8988T (cell line): ENCODE results near the gene YIF1A.

Experiments
- DNase-seq: peaks from one replicate; pipeline ENCODE4 v3.0.0; 2011

Gene YIF1A

DNA sequence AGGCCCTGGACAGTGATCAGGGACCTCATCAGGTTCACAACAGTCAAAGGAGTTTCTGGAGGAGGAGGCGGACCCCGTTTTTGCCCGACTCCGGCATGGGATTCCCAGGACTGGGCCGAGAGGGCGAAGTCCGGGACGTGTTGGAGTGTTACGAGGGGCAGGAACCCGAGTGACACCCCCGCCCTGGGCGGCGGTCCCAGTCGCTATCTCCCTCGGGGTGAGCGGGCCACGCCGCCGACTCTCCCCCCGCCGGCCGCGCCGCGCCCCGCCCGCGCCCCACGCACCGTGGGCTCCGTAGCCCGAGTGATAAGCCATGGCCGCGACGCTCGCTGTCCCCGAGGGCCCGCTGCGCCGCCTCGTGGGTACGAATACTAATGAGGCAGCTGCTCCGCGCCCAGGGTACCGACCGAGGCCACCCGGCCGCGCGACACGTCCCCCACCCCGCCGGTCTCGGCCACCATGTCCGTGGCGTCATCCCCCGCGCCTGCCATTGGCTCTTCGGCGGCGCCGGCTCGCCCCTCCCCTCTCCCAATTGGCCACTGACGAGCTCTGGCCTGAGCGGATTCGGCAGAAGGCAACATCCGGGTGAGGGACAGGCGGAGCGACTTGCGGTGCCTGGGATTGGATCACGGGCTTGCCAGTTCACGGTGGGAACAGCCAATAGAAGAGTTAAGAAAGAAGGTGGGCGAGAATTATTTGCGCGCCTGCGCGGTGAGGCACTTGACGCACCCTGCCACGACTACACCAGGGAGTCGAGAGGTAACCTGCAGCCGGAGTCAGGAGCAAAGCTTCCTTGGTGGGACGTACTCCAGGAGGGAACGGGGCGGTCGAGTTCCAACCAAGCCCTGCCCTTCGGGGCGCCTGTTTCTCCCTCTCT is at the start of gene YIF1A:
TSS of gene YIF1A (minus strand) at position 473 of the 877 bp plus-strand sequence. CDS start at position 315, 158 bp downstream.
- peak; percentile 100 for DNase-seq

- peak; percentile 42 for DNase-seq
These were observed 48.4 kb upstream of the YIF1A start for GRCh38 chr11:66337103-66337899.

- DNase-seq: peak; percentile 99
These were observed 47.5 kb upstream of the YIF1A start, which contains the start of gene RIN1 for GRCh38 chr11:66336234-66337102. Gene RIN1, minus strand, starts transcription at chr11:66336434. Its CDS starts 32 bp downstream, at chr11:66336402.

DNA sequence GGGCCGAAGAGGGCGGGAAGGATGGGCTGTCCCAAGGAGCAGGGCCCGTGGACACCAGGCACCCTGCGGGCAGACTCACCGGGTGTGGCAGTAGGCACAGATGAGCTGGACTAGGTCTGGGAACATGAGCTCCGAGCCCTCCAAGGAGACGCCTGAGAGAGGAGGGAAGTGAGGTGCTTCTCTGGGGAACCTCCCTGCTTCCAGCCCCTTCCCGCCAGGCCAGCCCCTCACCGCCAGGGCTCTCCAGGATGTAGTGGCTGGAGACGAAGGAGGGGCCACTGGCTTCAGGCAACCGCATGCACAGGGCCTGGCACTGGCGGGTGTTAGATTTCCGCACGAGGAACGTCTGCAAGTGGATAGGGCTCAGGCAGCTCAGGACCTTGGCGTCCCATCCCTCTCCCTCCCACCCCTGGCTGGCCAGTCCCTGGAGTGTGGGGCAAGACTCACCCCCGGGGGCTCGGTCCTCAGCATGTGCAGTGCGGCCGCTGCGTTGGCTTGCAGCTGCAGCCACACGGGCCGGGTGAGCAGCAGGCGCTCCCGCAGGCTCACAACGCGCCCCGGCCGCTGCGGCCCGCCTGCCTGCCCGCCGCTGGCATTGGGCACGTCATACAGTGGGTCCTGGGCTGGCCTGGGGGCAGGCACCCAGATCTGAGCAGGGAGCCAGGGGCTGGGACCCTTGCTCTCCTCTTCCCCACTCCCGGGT is 46.7 kb upstream of the YIF1A start:
- peak; percentile 85 for DNase-seq

GRCh38 chr11:66334605-66335442 is 45.9 kb upstream of the YIF1A start:
- DNase-seq: peak; percentile 26

DNA sequence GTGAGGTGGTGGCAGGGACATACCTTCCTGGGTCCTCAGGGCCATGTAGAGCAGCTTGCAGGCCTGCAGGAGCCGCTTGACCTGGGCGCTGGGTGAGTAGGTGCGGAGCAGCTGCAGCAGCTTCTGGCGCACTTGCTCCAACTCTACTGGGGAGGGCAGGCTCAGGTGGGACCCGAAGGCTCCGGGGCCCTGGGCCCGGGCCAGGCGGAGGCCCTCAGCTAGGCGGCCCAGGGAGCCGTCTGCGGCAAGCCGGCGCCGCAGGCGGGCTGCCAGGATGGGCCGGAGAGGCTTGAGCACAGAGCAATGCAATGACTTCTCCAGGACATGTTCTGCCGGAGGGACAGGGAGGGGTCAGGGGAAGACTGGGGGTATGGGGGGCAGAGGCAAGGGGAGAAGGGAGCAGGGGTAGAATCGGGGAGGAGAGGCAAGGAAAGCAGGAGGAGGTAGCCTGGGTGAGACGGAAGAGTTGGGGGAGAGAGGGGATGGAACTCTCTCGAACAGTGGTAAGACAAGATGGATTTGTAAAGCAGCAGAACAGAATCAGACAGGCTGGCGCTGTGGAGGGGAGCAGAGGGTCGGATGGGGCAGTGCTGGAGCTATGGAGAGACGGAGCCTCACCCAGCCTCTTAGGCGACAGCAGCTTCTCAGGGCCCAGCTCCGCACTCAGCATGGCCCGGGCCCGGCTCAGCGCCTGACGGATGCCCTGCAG is 45.1 kb upstream of the YIF1A start:
- DNase-seq: peak; percentile 33

DNA sequence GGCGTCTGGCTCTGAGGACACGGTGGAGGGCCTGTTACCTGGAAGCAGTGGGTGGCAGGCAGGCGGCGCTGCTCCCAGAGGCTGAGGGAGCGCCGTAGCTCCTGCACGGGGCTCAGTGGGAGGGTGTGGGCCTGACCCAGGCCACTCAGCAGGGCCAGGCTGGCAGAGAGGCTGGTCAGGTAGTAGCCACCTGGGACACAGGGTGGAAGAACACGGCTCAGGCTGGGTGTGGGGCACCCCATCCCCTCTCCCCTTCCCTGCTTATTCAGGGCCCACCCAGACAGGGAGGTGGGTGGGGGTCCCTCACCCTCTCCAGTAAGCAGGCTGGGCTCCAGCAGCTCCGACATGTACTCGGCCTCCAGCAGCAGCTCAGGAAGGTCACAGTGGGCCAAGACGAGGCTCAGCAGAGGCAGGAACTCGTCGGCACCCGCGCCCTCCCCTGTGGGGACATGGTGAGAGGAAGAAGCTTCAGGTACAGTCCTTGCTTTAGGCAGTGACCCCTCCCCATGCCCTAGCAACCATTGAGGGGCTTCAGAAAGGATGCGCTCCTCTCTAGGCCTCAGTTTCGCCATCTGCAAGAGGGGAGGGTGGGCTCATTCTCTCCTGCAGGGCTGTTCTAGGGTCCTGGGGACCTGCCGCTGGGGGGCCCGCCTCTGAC is 44.4 kb upstream of the YIF1A start:
- peak; percentile 35 for DNase-seq

DNA sequence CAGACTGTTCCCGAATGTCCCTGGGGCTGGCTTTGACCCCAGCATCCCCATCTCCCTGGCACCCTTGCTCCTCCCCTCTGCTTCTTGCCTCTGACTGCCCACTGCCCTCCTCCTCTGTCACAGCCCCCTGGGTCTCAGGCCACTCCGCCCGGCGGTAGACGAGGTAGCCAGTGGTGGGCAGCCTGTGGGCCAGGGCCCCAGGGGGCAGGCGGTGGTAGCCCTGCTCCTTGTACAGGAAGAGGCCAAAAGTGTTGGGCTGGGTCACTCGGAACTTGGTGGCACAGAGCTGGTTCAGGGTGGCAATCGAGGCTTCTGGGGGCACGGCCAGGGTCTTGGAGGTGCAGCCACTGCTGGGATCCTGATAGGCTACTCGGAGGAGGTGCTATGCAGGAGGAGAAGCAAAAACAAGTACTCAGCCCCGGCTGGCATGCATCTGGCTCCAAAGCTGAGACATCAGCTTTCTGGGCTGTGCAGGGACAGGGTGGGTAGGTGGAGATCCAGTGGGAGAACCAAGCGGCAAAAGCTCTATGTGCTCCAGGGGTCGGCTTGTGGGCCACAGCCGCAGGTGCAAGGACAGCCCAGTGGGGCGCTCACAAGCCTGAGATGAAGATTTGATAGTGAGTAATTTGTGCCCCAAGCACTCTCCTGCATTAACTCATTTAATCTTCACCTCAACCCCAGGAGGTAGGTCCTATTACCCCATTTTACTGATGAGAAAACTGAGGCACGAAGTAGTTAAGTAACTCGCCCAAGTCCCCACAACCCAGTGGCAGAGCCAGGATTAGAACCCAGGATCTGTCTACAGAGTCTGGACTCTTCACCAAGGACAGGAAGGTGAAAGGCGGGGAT is 43.7 kb upstream of the YIF1A start:
- DNase-seq: peak; percentile 27

- DNase-seq: peak; percentile 28
These were observed 42.8 kb upstream of the YIF1A start for GRCh38 chr11:66331542-66332370.

GRCh38 chr11:66330931-66331330 is 42.0 kb upstream of the YIF1A start:
- DNase-seq: peak; percentile 31

GRCh38 chr11:66329165-66329673 is 40.3 kb upstream of the YIF1A start:
- no peak for DNase-seq

DNA sequence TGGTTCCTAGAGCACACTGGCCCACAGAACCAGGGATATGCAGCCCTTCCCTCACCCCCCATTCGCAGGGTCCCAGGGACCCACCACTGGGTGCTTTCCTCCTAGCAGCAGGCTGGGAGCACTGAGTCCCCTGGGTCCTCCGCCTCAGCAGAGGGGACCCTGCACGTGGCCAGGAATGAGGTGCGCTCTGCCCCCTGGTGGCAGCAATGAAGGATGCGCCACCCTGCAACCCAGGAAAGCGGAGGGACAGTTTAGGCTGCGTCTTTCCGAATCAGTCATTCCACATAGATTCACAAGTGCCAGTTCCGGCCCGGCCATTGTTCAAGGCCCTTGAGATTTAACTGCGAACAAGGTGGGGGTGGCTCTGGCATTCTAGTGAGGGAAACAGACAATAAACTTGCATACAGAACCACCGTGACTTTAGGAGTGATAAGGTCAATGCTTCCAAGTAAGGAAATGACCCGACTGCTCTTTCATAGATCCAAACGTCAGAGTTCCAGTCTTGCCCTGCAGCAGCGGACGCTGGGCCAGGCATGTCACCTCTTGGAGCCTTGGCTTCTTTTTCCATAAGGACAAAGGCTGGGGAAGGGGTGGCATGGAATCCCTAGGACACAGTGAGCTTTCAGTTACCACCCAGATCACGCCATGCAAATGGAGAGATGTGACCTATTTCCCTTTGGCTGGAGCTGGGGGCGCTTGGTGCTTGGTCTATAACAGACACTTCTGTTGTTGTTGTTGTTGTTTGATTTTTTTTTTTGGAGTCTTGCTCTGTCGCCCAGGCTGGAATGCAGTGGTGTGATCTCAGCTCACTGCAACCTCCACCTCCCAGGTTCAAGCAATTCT is 39.6 kb upstream of the YIF1A start:
- peak; percentile 93 for DNase-seq

DNA sequence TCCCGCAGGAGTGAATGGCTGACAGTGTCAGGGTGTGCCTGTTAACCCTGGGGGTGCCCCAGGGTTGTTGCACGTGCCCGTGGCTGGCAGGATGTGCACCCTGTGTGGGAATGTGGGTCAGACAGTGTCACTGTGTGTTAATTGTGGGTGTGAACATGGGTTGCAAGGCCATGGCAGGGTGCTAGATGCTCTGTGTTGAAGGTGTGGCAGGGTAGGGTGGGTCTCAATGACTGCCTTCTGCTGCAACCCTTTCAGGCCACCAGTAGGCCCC is 39.0 kb upstream of the YIF1A start:
- DNase-seq: peak; percentile 24

- peak; percentile 82 for DNase-seq
These were observed 38.5 kb upstream of the YIF1A start for GRCh38 chr11:66327171-66328030.

- peak; percentile 58 for DNase-seq
These were observed 37.5 kb upstream of the YIF1A start for GRCh38 chr11:66326261-66327111.
